Cardiac septum (tissue), 1 donor: ENCODE measurements around the gene OGDH. TPM values are rescaled to one million over a fixed set of nuclear protein-coding genes. Genes with fewer than 3 reads are reported as not detected.

Experiments used
- DNase-seq: peaks from one replicate; pipeline ENCODE4 v3.0.0-alpha.2; 2020; ENCODE audit warnings: low spot score
- intact Hi-C: fragments of 100-400 bp; cut with DNase I; formaldehyde crosslinking; loops from one replicate; pipeline ENCODE4 v1.14.0; 2022
- total RNA-seq: library from RNA; stranded (reverse); fragmentation: NEBNext Ultra II Directional; extraction: Animal tissue kit (Norgen Biotek cat#: 25700); gene quantifications from one replicate; pipeline ENCODE4 v1.2.1, GENCODE V29; 2021
- donor health status: DM: no; HTN: no; CAD: no.

The OGDH gene
- total RNA-seq, 1 donor from 2014 or later = 406 TPM

GRCh38 chr7:44650242-44650641 lies 43.8 kb downstream of the OGDH start:
- intact Hi-C loops = loop anchor here (2.0 kb wide), 1 partner anchor 15 kb away; no protein-coding TSS in a partner anchor
- DNase-seq = no peak

- no peak for DNase-seq
- intact Hi-C loops = loop anchor here (2.0 kb wide), 1 partner anchor 16 kb away; no protein-coding TSS in a partner anchor
These were observed 44.3 kb downstream of the OGDH start for GRCh38 chr7:44650772-44651171.

DNA sequence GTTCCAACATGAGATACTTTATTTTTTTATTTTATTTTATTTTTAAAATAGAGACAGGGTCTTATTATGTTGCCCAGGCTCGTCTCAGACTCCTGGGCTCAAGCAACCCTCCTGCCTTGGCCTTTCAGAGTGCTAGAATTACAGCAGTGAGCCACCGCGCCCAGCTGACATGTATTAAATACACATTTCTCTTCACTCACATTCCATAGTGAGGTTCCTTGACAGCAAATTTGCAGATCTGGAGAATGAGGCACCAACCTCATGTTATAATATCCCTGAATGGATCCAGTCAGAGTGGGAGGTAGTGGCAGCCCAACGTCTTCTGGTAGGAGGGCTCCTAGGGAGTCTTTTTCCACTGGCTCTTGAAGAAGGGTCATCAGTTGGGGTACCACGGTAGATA lies 46.1 kb downstream of the OGDH start:
- intact Hi-C loops = no loop called here
- no peak for DNase-seq

DNA sequence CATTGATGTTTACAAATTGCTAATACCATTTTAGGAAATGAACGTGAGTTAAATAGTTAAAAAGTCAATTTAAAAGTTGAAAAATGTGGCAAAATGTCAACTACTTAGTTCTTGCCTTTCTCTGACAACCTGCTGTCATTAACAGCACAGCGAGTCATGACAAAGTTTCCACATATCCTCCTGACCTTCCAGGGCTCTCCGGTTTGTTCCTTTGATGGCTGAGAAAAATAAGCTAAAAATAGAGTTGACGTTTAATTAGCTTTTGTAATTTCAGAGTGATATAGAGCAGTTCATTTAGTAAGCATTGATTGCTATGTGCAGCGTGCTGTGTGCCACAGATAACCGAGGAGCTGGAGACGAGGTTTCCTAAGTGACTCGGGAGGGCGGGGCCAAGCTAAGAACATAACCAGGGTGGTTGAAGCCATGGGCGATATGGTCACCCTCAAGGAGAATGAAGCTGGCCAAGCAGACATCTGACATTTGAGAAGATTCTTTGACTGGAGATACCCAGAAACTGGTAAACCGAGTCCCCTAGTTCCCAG lies 47.9 kb downstream of the OGDH start:
- DNase-seq = no peak
- intact Hi-C loops = no loop called here

DNA sequence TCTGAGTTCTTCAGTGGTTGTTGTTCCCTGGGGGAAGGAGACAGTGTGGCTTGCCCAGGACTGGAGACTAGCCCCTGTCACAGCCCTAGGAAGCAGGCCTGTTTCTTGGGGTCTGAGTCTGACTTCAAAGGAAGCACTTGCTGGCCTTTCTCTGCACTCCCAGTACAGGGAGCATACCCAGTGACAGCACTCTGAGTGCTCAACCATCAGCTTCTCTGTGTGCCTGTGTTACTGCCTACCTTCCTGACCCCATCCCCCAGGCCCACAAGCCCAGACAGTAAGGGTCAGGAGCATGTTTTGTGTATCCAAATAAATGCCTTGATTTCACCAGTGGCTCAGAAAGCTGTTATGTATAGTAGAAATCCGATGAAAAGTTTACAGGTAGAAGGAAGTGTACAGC lies 48.9 kb downstream of the OGDH start:
- no peak for DNase-seq

DNA sequence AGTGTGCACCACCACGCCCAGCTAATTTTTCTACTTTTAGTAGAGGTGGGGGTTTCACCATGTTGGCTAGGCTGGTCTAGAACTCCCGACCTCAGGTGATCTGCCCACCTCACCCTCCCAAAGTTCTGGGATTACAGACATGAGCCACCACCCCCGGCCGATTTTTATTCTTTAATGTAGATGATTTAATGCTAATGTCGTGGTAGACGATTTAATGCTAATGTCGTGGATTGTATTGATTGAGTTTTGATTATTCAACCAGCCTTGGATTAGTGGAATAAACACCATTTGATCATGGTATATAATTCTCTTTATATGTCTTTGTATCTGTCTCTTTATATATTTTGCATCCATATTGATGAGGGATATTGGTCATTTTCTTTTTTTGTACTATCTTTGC lies 52.6 kb downstream of the OGDH start:
- no peak for DNase-seq
- intact Hi-C loops = no loop called here

More for the DNA sequence above, 48.9 kb downstream of the OGDH start:
- intact Hi-C loops = no loop called here

GRCh38 chr7:44661233-44661632 lies 54.8 kb downstream of the OGDH start:
- DNase-seq = no peak
- intact Hi-C loops = no loop called here

- no peak for DNase-seq
- intact Hi-C loops = no loop called here
These were observed 58.5 kb downstream of the OGDH start for GRCh38 chr7:44664780-44665461.

GRCh38 chr7:44665531-44666213 lies 59.2 kb downstream of the OGDH start:
- intact Hi-C loops = no loop called here
- DNase-seq = no peak

- DNase-seq = no peak
- intact Hi-C loops = no loop called here
These were observed 60.1 kb downstream of the OGDH start for GRCh38 chr7:44666566-44666965.

DNA sequence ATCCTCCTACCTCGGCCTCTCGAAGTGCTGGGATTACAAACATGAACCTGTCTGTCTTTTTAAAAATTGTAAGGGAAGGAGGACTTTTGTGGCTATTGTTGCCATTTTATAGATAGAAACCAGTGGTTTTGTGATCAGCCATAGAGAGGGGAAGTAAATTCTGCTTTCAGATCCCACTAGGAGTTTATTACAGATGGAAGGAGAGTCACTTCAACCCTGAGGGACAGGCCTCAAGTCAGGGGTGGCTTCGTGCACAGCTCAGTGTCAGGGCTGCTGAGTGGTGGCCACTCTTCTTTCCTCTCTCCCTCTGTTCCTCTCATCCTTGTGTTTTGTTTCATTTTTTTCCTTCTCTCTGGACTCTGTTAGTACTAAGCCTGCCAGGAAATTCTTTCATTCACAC lies 60.8 kb downstream of the OGDH start:
- no peak for DNase-seq
- intact Hi-C loops = no loop called here

- intact Hi-C loops = no loop called here
- no peak for DNase-seq
These were observed 64.6 kb downstream of the OGDH start for GRCh38 chr7:44671069-44671468.

DNA sequence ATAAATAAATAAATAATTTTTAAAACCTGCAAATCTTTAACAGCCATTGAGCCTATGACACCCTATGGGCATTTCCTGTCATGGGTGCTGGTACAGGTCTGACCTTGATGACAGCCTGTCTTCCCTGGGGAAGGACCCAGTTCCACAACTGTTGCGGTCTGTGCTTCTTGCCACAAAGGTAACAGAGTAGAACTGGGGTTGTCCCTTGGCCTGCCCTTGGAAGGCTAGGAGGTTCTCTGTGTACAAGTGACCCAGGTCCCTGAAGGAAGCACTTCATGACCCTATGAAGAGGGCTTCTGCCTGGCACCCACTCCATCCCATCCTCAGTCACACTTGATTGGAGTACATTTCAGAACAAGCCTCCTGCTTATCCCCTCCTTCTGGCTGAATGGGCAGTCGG lies 66.9 kb downstream of the OGDH start:
- intact Hi-C loops = no loop called here
- DNase-seq = no peak

- intact Hi-C loops = no loop called here
These were observed 67.3 kb downstream of the OGDH start for GRCh38 chr7:44673771-44674170.

DNA sequence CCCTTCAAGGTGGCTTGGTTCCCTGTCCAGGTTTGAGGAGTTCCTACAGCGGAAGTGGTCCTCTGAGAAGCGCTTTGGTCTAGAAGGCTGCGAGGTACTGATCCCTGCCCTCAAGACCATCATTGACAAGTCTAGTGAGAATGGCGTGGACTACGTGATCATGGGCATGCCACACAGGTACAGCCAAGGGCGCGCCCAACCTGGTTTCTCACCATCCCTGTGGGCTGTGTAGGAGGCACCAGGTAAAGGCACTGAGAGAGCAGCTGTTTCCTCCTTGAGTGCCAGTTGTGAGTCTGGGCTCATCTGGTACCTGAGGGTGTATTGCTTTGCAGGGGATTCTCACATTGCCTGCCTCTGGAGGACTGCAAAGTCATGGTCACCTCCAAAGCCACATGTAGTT lies 68.0 kb downstream of the OGDH start:
- no peak for DNase-seq
- intact Hi-C loops = no loop called here

More at GRCh38 chr7:44673771-44674170, 67.3 kb downstream of the OGDH start:
- no peak for DNase-seq

DNA sequence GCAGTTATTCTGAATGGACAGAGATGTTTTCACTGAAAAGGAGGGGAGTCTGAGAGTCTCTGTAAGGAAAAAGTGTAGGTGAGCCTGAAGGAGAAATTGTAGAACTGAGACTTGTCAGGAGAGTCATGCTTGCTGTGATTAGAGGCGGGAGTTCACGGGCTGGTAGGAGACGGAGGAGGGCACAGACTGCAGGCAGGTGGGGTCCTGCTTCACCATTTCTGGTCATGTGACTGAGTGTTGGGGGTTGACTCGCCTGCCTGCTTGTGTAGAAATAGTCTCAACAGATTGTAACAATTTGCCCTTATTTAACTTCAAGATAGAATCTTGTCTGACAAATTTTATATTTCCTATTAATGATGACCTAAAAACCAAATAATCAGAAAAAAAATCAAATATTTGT lies 70.3 kb downstream of the OGDH start:
- intact Hi-C loops = no loop called here
- DNase-seq = no peak

DNA sequence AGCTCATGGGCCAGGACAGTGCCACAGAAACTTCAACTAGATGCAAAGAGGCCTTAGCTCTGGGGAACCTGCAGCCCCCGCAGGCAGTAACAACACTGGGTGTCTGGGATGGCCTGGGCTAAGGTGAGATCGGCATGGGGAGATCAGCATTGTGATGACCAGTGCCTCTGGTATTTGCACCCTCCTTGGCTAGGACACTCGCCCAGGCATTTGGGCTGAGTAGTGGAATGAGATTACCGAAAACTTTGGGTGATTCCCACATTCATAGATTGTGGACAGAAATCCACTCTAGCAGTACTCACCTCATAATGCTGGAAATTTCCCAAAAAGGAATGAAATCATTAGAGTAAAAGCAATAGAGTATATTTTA lies 71.7 kb downstream of the OGDH start:
- intact Hi-C loops = no loop called here
- DNase-seq = no peak

- DNase-seq = no peak
- intact Hi-C loops = no loop called here
These were observed 72.2 kb downstream of the OGDH start for GRCh38 chr7:44678471-44679179.

- DNase-seq = no peak
- intact Hi-C loops = loop anchor here (5.0 kb wide), 1 partner anchor 34 kb away; no protein-coding TSS in a partner anchor
These were observed 75.2 kb downstream of the OGDH start for GRCh38 chr7:44681645-44682044.

DNA sequence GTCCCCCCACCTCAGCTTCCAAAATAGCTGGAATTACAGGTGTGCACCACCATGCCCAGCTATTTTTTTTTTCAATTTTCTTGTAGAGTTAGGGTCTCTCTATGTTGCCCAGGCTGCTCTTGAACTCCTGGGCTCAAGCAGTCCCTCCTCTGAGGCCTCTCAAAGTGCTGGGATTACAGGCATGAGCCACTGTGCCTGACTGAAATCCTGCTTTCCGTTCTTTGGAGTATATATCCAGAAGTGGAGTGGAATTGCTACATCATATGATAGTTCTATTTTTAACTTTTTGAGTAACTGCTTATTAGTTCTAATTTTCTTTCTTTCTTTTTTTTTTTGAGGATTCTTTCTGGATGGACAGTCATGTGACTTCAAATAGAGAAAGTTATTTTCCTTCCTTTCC lies 79.3 kb downstream of the OGDH start:
- intact Hi-C loops = no loop called here
- no peak for DNase-seq
